GM21381 (cell line): ENCODE data around the gene MORC3.
"Not testable (repeated sequence)": the region's sequence is repeated elsewhere in the genome, so short reads cannot be mapped to it uniquely, and the experiment has no call there.

Experiments used
- ATAC-seq: cut with Tn5 transposase; IDR thresholded peaks from one replicate; pipeline ENCODE4 v1.9.1; 2021; ENCODE audit warnings: mild to moderate bottlenecking, moderate library complexity; ENCODE audit not compliant: unreplicated experiment

MORC3 gene

DNA sequence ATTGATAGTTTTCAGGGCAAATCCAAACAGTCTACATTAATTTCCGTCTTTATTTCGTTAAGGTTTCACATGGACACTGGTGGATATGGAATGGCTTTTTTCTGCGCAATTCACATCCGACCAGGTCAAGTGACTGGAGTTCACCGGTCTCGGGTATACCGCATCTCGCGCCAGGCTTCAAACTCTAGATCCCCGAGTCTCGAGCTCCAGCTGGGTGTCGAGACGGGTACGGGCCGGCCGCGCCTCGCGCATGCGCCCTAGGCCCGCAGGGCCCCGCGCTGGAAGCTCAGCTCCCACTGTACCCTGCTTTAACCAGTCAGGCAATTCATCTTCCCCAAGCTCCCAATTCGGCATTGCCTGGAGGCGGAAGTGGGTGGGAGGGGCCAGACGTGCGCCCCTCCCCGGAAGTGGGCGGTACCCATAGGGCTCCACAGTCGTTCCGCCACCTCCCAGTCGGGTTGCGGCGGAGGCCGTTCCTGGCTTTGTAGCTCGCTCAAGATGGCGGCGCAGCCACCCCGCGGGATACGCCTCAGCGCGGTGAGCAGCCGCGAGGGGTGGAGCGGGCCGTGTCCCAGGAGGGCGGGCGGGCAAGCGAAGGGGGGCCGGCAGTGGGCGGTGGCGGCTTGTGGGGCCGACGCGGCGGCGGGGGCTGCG lies at the start of gene MORC3:
MORC3 (plus strand) TSS at position 431 of the 654 bp plus-strand sequence; CDS start at position 499, 68 bp downstream.
- ATAC-seq = peak; percentile 87

- not testable (repeated sequence) for ATAC-seq
Observed at GRCh38 chr21:36270786-36271695, 49.0 kb upstream of the MORC3 start.

- no peak for ATAC-seq
Observed at GRCh38 chr21:36274128-36274527, 45.9 kb upstream of the MORC3 start.

GRCh38 chr21:36282568-36283230 lies 37.3 kb upstream of the MORC3 start:
- no peak for ATAC-seq

GRCh38 chr21:36283231-36283622 lies 36.8 kb upstream of the MORC3 start:
- not testable (repeated sequence) for ATAC-seq

- ATAC-seq = peak; percentile 7
Observed at GRCh38 chr21:36288651-36289243, 31.2 kb upstream of the MORC3 start.

- no peak for ATAC-seq
Observed at GRCh38 chr21:36291509-36291908, 28.5 kb upstream of the MORC3 start.

- no peak for ATAC-seq
Observed at GRCh38 chr21:36297406-36297937, 22.5 kb upstream of the MORC3 start.

GRCh38 chr21:36297938-36298572 lies 21.9 kb upstream of the MORC3 start:
- ATAC-seq = peak; percentile 98

DNA sequence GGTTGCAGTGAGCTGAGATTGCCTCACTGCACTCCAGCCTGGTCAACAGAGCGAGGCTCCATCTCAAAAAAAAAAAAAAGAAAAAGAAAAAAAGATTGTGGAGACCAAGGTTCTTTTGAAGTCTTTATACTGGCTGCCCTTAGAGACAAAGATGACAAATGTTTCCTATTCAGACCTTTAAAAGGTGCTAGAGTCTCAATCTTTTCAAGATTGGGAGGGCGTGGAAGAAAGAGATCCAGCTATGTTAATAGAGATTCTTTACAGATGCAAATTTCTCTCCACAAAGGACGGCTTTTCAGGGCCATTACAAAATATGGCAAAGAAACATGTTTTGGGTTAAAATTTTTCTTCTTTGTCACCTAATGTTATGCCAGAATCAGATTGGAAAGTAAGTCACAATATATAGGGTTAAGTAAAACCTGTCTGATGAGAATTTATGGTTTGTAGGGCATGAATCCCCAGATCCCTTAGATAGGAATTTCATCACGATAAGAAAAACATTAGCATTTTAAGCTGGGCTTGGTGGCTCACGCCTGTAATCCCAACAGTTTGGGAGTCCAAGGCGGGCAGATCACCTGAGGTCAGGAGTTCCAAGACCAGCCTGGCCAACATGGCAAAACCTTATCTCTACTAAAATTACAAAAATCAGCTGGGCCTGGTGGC lies 13.0 kb upstream of the MORC3 start:
- ATAC-seq = no peak

DNA sequence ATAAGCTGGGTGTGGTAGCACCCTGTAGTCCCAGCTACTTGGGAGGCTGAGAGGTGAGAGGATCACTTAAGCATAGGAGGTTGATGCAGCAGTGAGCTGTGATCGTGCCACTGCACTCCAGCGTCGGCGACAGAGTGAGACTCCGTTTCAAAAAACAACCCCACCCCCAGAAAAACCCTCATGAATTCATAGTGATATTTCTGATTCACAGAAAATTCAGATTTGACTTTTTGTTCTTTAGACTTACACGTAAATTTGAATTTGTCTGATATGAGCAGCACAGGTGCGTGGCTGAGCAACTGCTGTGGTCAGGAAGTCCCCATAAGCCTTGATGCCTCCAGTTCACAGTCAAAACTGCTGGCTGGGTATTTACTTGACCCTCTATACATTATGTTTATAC lies 10.0 kb upstream of the MORC3 start:
- no peak for ATAC-seq

GRCh38 chr21:36313446-36313845 lies 6.6 kb upstream of the MORC3 start:
- ATAC-seq = not testable (repeated sequence)

DNA sequence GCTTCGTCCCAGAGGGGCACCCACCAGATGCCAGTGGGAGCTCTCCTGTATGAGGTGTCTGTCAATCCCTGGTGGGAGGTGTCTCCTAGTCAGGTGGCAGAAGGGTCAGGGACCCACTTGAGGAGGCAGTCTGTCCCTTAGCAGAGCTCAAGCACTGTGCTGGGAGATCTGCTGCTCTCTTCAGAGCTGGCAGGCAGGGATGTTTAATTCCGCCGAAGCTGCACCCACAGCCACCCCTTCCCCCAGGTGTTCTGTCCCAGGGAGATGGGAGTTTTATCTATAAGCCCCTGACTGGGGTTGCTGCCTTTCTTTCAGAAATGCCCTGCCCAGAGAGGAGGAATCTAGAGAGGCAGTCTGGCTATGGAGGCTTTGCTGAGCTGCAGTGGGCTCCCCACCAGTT lies 4.0 kb upstream of the MORC3 start:
- not testable (repeated sequence) for ATAC-seq

- no peak for ATAC-seq
Observed at GRCh38 chr21:36316872-36317484, 3.0 kb upstream of the MORC3 start.

- ATAC-seq = not testable (repeated sequence)
Observed at GRCh38 chr21:36319406-36319766, 611 bp upstream of the MORC3 start.

GRCh38 chr21:36320421-36321324 lies 676 bp downstream of the MORC3 start:
- ATAC-seq = peak; percentile 40

DNA sequence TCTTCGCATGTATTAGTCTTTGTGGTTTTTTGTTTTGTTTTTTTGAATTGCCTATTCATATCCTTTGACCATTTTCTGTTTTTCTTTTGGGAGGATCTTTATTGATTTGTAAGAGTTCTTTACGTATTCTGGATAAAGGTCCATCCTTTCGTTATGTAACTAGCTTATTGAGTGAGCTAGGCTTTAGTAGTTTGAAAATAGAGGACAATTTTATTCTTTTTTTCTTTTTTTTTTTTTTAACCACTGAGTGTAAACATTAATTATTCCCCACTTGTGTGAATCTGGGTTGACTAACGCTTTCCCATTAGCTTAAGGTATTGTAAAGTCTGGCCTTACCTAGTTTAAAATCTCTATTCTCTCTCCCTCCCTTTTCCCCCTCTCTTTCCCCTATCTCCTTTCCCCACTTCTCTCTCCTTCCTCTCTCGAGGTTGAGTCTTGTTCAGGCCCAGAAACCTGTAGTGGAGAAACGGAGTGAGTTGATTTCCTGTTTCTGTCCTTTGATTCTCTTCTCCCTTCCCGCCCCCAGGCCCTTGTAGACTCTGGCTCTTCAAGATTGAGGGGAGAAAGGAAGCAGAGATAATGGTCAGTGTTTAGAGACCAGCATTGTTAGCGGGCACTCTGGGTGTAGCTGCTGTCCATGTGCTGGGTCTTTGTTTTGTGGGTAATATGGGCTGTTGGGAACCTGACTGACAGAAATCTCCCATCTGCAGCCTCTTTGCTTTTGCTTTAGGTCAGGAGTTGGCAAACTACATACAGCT lies 1.5 kb downstream of the MORC3 start:
- ATAC-seq = no peak

GRCh38 chr21:36322083-36322424 lies 2.1 kb downstream of the MORC3 start:
- no peak for ATAC-seq
